ENCODE measurements around the gene SSR1. TPM values are rescaled to one million over a fixed set of nuclear protein-coding genes. Genes with fewer than 3 reads are reported as not detected.

Gene SSR1
- total RNA-seq, 1 donor from 2014 or later: 96.6 TPM

- Histone ChIP-seq H3K4me3 (no peak overlapping the region), H3K9ac (no peak overlapping the region), H3K36me3 (no peaks in the 10 kb centered on the region), H3K27ac (no peak overlapping the region), H4K20me1 (ENCODE audit: low read depth) (no peaks in the 10 kb centered on the region), H3K9me3 (ENCODE audit: low read depth) (no peaks in the 10 kb centered on the region), H3K27me3 (no peaks in the 10 kb centered on the region), H3F3A (ENCODE audit: low read depth) (peaks cover 18% of the 10 kb centered on the region), H3K79me2 (ENCODE audit: low read depth) (no peaks in the 10 kb centered on the region), H3K4me1 (peaks cover 6% of the 10 kb centered on the region), H2AFZ (replicated peaks) (no peak overlapping the region), H3K4me2 (no peak overlapping the region)
- Mint-ChIP-seq H3K9me3 (peaks cover 5% of the 10 kb centered on the region), H3K27ac (peak overlapping the region; percentile 60), H3K4me1 (peaks cover 39% of the 10 kb centered on the region), H3K27me3 (ENCODE audit: insufficient read depth, low read depth) (peaks cover 8% of the 10 kb centered on the region), H3K36me3 (no peaks in the 10 kb centered on the region), H3K4me3 (no peak overlapping the region)
- TF ChIP-seq EZH2 (IDR thresholded peaks at IDR 0.05): no peak
- TF ChIP-seq CTCF (IDR thresholded peaks at IDR 0.05): no peak
- TF ChIP-seq EZH2phosphoT487 (IDR thresholded peaks at IDR 0.05): no peak
- no peak for DNase-seq (ENCODE audit: low spot score)
Measured at GRCh38 chr6:7258231-7258763, 54.7 kb downstream of the SSR1 start.

- Histone ChIP-seq H3K4me2 (no peak overlapping the region), H3K27ac (no peak overlapping the region), H3K79me2 (ENCODE audit: low read depth) (no peaks in the 10 kb centered on the region), H2AFZ (replicated peaks) (no peak overlapping the region), H3K36me3 (no peaks in the 10 kb centered on the region), H3K4me1 (peaks cover 6% of the 10 kb centered on the region), H4K20me1 (ENCODE audit: low read depth) (no peaks in the 10 kb centered on the region), H3F3A (ENCODE audit: low read depth) (peaks cover 18% of the 10 kb centered on the region), H3K4me3 (no peak overlapping the region), H3K9me3 (ENCODE audit: low read depth) (no peaks in the 10 kb centered on the region), H3K27me3 (no peaks in the 10 kb centered on the region), H3K9ac (no peak overlapping the region)
- H3K36me3 Mint-ChIP-seq: no peaks in the 10 kb centered on the region
- TF ChIP-seq EZH2 (IDR thresholded peaks at IDR 0.05): no peak
- no peak for TF ChIP-seq CTCF (IDR thresholded peaks at IDR 0.05)
- no peak for TF ChIP-seq EZH2phosphoT487 (IDR thresholded peaks at IDR 0.05)
- H3K27me3 Mint-ChIP-seq (ENCODE audit: insufficient read depth, low read depth): peaks cover 8% of the 10 kb centered on the region
- H3K4me3 Mint-ChIP-seq: no peak overlapping the region
- peaks cover 39% of the 10 kb centered on the region for H3K4me1 Mint-ChIP-seq
- H3K9me3 Mint-ChIP-seq: peaks cover 5% of the 10 kb centered on the region
- DNase-seq (ENCODE audit: low spot score): no peak
- peak overlapping the region; percentile 60 for H3K27ac Mint-ChIP-seq
Measured at GRCh38 chr6:7257521-7258230, 55.3 kb downstream of the SSR1 start.

- peaks cover 14% of the 10 kb centered on the region for H3F3A ChIP-seq (ENCODE audit: low read depth)
- H3K4me2 ChIP-seq: no peak overlapping the region
- TF ChIP-seq CTCF (IDR thresholded peaks at IDR 0.05) (no peak), EZH2 (IDR thresholded peaks at IDR 0.05) (no peak), EZH2phosphoT487 (IDR thresholded peaks at IDR 0.05) (no peak)
- peaks cover 31% of the 10 kb centered on the region for H3K4me1 Mint-ChIP-seq
- no peaks in the 10 kb centered on the region for H3K79me2 ChIP-seq (ENCODE audit: low read depth)
- no peak overlapping the region for H3K4me3 Mint-ChIP-seq
- H3K9me3 Mint-ChIP-seq: peaks cover 5% of the 10 kb centered on the region
- peaks cover 4% of the 10 kb centered on the region for H3K27me3 Mint-ChIP-seq (ENCODE audit: insufficient read depth, low read depth)
- no peaks in the 10 kb centered on the region for H4K20me1 ChIP-seq (ENCODE audit: low read depth)
- peaks cover 6% of the 10 kb centered on the region for H3K4me1 ChIP-seq
- H3K27ac ChIP-seq: no peak overlapping the region
- H3K27ac Mint-ChIP-seq: no peak overlapping the region
- H3K27me3 ChIP-seq: no peaks in the 10 kb centered on the region
- no peaks in the 10 kb centered on the region for H3K9me3 ChIP-seq (ENCODE audit: low read depth)
- H3K36me3 Mint-ChIP-seq: no peaks in the 10 kb centered on the region
- H3K9ac ChIP-seq: no peak overlapping the region
- H2AFZ ChIP-seq (replicated peaks): no peak overlapping the region
- H3K36me3 ChIP-seq: no peaks in the 10 kb centered on the region
- no peak overlapping the region for H3K4me3 ChIP-seq
- no peak for DNase-seq (ENCODE audit: low spot score)
Measured at GRCh38 chr6:7256785-7257184, 56.2 kb downstream of the SSR1 start.
